Lung (tissue), 12 donors: ENCODE data around the gene C15orf39. TPM values are rescaled to one million over a fixed set of nuclear protein-coding genes. Genes with fewer than 3 reads are reported as not detected.

Experiments
- ATAC-seq: fragments of 200-7000 bp; cut with Tn5 transposase; one replicate; pipeline ENCODE4 v1.9.1; 2020; ENCODE audit warnings: moderate number of reproducible peaks; ENCODE audit not compliant: insufficient read depth, low FRiP score
- DNase-seq, 3 donors: peaks; one replicate each; pipeline ENCODE4 v3.0.0-alpha.2; 2013 to 2017
- H3K27ac ChIP-seq, 2 donors: one replicate each; pipeline ENCODE4 v1.5.1; 2013; ENCODE audit warnings: mild to moderate bottlenecking in 2 of 2, moderate library complexity in 2 of 2, control low read depth in 1 of 2, inconsistent platforms in 1 of 2, low read depth in 1 of 2, low read length in 1 of 2
- H3K27me3 ChIP-seq, 3 donors: one replicate each; pipeline ENCODE4 v1.5.1; 2013; ENCODE audit warnings: low read length in 2 of 3; ENCODE audit not compliant: control insufficient read depth in 3 of 3, insufficient read depth in 3 of 3
- H3K36me3 ChIP-seq, 4 donors: one replicate each; pipeline ENCODE4 v1.5.1; 2013; ENCODE audit warnings: low read length in 4 of 4, mild to moderate bottlenecking in 1 of 4, moderate library complexity in 1 of 4; ENCODE audit not compliant: control insufficient read depth in 4 of 4, insufficient read depth in 4 of 4
- H3K4me1 ChIP-seq, 5 donors: one replicate each; pipeline ENCODE4 v1.5.1; 2013; ENCODE audit warnings: low read length in 5 of 5, mild to moderate bottlenecking in 2 of 5, moderate library complexity in 1 of 5; ENCODE audit not compliant: control insufficient read depth in 5 of 5, insufficient read depth in 5 of 5
- H3K4me3 ChIP-seq: one replicate; pipeline ENCODE4 v1.5.1; 2013; ENCODE audit warnings: mild to moderate bottlenecking, control low read depth, moderate library complexity
- H3K9ac ChIP-seq, 2 donors: one replicate each; pipeline ENCODE4 v1.5.1; 2013; ENCODE audit warnings: low read length in 2 of 2, control low read depth in 1 of 2; ENCODE audit not compliant: insufficient read depth in 1 of 2
- H3K9me3 ChIP-seq, 4 donors: one replicate each; pipeline ENCODE4 v1.5.1; 2013; ENCODE audit warnings: low read length in 3 of 4, mild to moderate bottlenecking in 1 of 4, moderate library complexity in 1 of 4; ENCODE audit not compliant: control insufficient read depth in 4 of 4, insufficient read depth in 3 of 4
- WGBS, 2 donors: extraction: QIAGEN DNeasy Blood & Tissue Kit; methylation state at CpG; one replicate each; pipeline ENCODE4 v1.1.7; 2013; 5-methylcytosine and 5-hydroxymethylcytosine counted together
- polyA plus RNA-seq, 2 donors: library from polyadenylated mRNA; stranded (reverse); fragments of 200-250 nt; gene quantifications; one replicate each; pipeline ENCODE4 v1.2.1, GENCODE V29; 2013
- total RNA-seq, 2 donors: library from RNA; depleted of rRNA in 1 of 2; stranded (reverse); fragments of >200 nt in 1 of 2; gene quantifications; one replicate each; pipeline ENCODE4 v1.2.1, GENCODE V29; 2014 to 2021
- TF ChIP-seq, protein P1 (sequence below): IDR thresholded peaks from 2 replicates; pipeline ENCODE4 v1.5.1; 2012; ENCODE audit warnings: mild to moderate bottlenecking; ENCODE audit errors: control extremely low read depth, extremely low read depth
- donor health status: control.
- donor health status: control.
- donor health status: Bipolar disorder and iron deficiency.
- donor health status: healthy.
- donor health status: DM: yes; HTN: yes; CAD: no.

C15orf39 gene
- total and polyA plus RNA-seq, 4 donors: 13.1 to 57.7 (median 25.6) TPM

DNA sequence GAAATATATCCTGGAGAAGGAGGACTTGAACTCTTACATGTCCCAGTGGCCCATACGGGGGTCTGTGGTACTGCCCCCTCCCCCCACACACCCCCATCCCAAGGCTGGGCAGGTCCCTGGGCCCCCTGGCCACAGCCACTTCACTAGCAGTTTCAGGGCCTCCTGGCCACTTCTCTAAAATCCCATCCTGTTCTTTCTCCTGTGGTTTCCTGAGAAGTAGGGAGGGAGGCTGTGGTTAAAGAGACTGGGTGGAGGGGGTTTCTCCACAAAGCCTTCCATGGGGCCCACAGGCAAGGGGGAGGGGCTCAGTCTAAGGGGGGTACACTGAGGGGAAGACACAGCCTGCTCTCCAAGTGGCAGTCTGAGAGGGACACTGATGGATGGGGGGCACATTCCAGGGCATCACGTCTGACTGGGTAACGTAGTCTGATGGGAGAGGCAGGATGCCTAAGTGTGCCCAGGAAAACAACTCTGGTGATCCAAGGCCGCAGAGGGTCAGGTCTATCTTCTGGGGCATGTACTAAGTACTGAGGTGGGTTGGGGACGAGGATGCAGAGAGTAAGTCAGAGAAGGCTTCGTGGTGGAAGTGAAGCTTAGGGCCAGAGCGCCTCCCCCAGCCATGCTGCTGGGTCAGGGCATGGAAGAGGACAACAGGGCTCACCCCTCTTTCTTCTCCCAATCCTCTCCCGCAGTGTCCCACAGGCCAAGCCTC is 48.0 kb upstream of the C15orf39 start:
- TF ChIP-seq, protein P1, sequence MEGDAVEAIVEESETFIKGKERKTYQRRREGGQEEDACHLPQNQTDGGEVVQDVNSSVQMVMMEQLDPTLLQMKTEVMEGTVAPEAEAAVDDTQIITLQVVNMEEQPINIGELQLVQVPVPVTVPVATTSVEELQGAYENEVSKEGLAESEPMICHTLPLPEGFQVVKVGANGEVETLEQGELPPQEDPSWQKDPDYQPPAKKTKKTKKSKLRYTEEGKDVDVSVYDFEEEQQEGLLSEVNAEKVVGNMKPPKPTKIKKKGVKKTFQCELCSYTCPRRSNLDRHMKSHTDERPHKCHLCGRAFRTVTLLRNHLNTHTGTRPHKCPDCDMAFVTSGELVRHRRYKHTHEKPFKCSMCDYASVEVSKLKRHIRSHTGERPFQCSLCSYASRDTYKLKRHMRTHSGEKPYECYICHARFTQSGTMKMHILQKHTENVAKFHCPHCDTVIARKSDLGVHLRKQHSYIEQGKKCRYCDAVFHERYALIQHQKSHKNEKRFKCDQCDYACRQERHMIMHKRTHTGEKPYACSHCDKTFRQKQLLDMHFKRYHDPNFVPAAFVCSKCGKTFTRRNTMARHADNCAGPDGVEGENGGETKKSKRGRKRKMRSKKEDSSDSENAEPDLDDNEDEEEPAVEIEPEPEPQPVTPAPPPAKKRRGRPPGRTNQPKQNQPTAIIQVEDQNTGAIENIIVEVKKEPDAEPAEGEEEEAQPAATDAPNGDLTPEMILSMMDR: no peak
- ATAC-seq: peak; percentile 16
- Histone ChIP-seq H3K4me3 (no peak overlapping the region), H3K27ac (no peak overlapping the region), H3K9ac (no peak overlapping the region), H3K9me3 (peaks cover 0 to 2% (median 0%) of the 10 kb centered on the region in 4 donors), H3K36me3 (no peaks in the 10 kb centered on the region), H3K4me1 (peaks cover 0 to 2% (median 0%) of the 10 kb centered on the region in 5 donors), H3K27me3 (no peaks in the 10 kb centered on the region)
- WGBS, 2 donors: 38 to 67% methylated on average over 8 of the region's 8 CpGs
- no peak for DNase-seq

DNA sequence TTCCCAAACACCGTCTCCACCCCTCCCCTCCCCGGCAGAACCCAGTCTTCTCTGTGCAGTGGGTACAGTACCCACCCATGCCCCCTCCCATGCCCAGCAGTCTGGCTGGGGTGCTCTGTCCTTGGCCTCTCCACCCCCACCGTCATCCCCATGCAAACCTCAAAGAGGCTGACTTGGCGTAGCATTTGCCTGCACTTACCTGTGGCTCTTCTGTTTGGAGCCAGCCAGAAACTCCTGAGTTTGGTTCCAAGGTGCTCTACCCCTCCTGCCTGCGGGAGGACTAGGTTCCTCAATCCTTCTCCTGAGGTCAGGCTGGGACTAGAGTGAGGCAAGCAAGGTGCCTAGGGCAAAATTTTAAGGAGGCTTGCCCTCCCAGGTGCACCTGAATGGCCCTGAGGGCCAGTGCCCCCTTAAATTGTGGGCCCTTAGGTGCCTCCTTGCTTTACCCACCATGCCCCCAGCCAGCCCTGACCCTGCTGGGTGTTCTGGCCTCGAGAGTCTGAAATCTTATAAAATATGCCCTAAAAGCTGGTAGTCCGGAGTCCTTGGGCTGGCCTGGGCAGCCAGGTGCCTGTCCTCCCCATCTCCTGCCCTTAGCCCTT is 47.1 kb upstream of the C15orf39 start:
- 58 to 74% methylated on average over 6 to 7 of the region's 7 CpGs for WGBS, 2 donors
- no peaks in the 10 kb centered on the region for H3K27me3 ChIP-seq
- peaks cover 0 to 2% (median 0%) of the 10 kb centered on the region in 5 donors for H3K4me1 ChIP-seq
- DNase-seq (no peak), ATAC-seq (no peak)
- TF ChIP-seq, protein P1: no peak
- no peak overlapping the region for H3K9ac ChIP-seq
- no peak overlapping the region for H3K27ac ChIP-seq
- no peaks in the 10 kb centered on the region for H3K36me3 ChIP-seq
- H3K9me3 ChIP-seq: peaks cover 0 to 2% (median 0%) of the 10 kb centered on the region in 4 donors
- H3K4me3 ChIP-seq: no peak overlapping the region

DNA sequence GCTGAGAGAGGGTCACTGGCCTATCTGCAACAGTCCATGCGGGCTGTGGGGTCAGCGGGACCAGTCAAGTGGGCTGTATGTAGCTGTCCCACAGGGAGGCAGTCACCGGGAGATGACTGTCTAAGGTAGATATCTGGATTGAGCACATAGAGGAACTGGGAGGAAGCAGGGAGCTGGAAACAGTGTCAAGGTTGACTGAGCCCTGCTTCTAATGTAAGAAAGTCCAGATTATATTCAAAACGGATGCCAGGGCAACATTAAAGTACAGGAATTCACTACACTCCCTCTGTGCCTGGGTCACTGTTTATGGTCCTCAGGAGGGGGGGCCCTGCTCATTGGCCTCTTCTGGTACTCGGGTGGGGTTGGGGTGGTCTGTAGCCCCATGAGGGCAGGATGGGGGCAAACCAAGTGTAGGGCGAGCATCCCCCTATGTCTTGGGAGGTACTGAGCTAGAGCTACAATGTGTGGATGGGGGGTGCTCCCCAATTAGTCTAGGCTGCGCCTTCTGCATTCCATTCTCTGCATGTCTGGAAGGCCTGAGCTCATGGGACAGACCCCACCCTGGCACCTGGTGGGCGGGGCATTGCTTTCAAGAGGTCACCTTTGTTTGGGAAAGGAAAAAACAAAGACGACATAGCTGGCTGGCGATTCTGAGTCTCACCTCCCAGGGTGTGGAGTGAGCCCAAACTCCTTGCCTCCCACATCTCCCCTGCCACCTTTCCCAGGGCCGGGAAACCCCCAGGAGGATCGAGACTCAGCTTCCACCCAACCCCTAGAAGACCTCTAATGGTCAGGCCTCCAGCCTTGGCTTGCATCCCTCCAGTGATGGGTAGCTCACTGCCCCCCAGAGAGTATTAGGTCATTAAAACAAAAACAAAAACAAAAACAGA is 45.1 kb upstream of the C15orf39 start:
- DNase-seq: no peak
- WGBS, 2 donors: 80 to 90% methylated on average over 12 of the region's 12 CpGs
- ATAC-seq: no peak

More for the DNA sequence above, 45.1 kb upstream of the C15orf39 start:
- Histone ChIP-seq H3K9me3 (no peaks in the 10 kb centered on the region), H3K9ac (no peak overlapping the region), H3K27me3 (no peaks in the 10 kb centered on the region), H3K36me3 (no peaks in the 10 kb centered on the region), H3K27ac (peak overlapping the region in 1 of 2 donors; percentile 6), H3K4me3 (no peak overlapping the region), H3K4me1 (peaks cover 0 to 2% (median 0%) of the 10 kb centered on the region in 5 donors)
- TF ChIP-seq, protein P1: no peak
